ENCODE measurements around the gene SENP1. TPM values are rescaled to one million over a fixed set of nuclear protein-coding genes. Genes with fewer than 3 reads are reported as not detected.

Gene SENP1
- total RNA-seq, 1 experiment from 2014 or later, result 17.7 TPM

DNA sequence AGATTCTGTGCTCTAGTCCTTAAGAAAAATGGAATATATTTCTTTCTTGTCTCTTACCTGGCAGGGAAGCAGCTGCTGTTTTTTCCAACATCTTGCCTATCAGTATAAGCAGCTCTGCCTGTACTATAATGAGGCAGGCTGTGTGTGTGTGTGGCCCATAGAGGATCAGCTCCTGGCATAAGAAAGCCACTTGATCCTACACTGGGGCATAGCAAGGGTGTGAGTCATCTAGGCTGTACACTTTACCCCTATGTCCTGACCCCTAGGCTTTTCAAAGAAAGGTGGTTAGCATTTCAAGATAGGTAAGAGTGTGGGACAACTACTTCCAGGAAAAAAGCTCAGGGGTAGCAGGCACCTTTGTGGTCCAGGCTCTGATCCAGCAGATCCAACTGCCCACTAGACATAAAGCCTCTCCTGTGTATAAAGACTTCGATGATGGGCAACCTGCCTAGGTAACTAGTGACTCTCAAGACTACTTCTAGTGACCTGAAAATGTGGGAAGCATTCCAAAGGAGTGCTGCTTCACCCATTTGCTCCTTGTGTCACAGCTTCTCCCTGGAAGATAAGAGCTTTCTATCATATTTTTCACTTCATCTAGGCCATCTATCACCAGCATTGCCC, 4.9 kb upstream of the SENP1 start:
- Mint-ChIP-seq H3K4me1 (ENCODE audit: low read depth, unreplicated experiment) (peaks cover 11% of the 10 kb centered on the region), H3K9me3 (ENCODE audit: low read depth, unreplicated experiment) (no peaks in the 10 kb centered on the region), H3K4me3 (ENCODE audit: low read depth, unreplicated experiment) (no peak overlapping the region), H3K27me3 (ENCODE audit: unreplicated experiment) (peaks cover 21% of the 10 kb centered on the region), H3K27ac (ENCODE audit: unreplicated experiment) (no peak overlapping the region), H3K36me3 (ENCODE audit: insufficient read depth, unreplicated experiment) (peaks cover 7% of the 10 kb centered on the region)
- intact Hi-C loops (cut with micrococcal nuclease; ENCODE audit: unreplicated experiment), result no loop called here
- CTCF ChIA-PET, result interaction anchor here (0.5 kb wide), 1 partner anchor 1042 kb away, joined by 4 read pairs; no protein-coding TSS in a partner anchor
- DNase-seq, result no peak
- no TSS peak for BruUV-seq (replicated peaks)
- TF ChIP-seq, protein P1, sequence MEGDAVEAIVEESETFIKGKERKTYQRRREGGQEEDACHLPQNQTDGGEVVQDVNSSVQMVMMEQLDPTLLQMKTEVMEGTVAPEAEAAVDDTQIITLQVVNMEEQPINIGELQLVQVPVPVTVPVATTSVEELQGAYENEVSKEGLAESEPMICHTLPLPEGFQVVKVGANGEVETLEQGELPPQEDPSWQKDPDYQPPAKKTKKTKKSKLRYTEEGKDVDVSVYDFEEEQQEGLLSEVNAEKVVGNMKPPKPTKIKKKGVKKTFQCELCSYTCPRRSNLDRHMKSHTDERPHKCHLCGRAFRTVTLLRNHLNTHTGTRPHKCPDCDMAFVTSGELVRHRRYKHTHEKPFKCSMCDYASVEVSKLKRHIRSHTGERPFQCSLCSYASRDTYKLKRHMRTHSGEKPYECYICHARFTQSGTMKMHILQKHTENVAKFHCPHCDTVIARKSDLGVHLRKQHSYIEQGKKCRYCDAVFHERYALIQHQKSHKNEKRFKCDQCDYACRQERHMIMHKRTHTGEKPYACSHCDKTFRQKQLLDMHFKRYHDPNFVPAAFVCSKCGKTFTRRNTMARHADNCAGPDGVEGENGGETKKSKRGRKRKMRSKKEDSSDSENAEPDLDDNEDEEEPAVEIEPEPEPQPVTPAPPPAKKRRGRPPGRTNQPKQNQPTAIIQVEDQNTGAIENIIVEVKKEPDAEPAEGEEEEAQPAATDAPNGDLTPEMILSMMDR (IDR thresholded peaks at IDR 0.05; ENCODE audit: unreplicated experiment), result no peak

- Mint-ChIP-seq H3K9me3 (ENCODE audit: low read depth, unreplicated experiment) (no peaks in the 10 kb centered on the region), H3K36me3 (ENCODE audit: insufficient read depth, unreplicated experiment) (peaks cover 20% of the 10 kb centered on the region), H3K27ac (ENCODE audit: unreplicated experiment) (no peak overlapping the region), H3K4me3 (ENCODE audit: low read depth, unreplicated experiment) (no peak overlapping the region), H3K27me3 (ENCODE audit: unreplicated experiment) (peaks cover 7% of the 10 kb centered on the region), H3K4me1 (ENCODE audit: low read depth, unreplicated experiment) (peaks cover 16% of the 10 kb centered on the region)
- intact Hi-C loops (cut with micrococcal nuclease; ENCODE audit: unreplicated experiment), result no loop called here
- TF ChIP-seq, protein P1 (IDR thresholded peaks at IDR 0.05; ENCODE audit: unreplicated experiment), result no peak
- no TSS peak for BruUV-seq (replicated peaks)
- CTCF ChIA-PET, result no interaction called here
- DNase-seq, result no peak
Measured at GRCh38 chr12:48109424-48109823, 3.5 kb upstream of the SENP1 start.

DNA sequence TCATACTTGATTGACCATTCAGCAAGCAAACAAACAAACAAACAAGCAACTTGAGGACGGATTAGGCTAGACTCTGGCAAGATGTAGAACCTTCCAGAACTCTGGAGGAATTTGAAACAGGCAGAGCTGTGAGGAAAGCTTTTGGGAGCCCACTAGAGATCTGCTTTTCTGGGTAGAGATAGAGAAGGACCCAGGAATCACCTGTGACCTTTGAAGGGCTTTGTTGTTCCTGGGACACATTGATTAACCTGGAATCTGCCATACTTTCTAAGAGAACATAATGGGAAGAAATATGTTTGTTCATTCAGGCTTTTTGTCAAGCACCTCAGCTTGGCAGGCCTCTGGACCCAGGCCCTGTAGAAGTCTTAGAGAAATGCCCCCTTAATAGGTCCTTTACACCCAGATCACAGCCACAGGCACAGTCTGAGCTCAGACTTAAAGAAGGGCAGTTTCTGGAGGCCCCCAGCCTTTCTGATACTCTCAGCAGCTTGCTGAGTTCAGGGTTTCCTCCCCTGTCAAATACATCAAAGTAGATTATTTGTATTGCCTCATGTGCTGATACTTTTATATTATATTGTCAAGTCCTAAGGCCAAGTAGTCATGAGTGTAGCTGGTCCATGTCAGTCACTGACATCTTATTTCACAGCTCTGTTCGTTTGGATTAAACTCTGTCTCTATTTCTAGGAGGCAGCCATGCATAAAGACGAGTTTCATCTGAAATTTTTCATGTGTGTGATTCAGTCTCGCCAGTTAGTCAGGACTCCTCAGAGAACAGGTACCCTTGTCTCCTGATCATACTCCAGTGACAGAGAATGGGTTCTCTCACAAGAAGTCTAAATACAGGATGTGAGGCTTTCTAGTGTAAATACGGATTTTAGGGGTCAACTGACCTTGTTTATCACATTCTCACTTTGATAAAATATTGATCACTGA, 1.1 kb upstream of the SENP1 start:
- Mint-ChIP-seq H3K27ac (ENCODE audit: unreplicated experiment) (peak overlapping the region; percentile 98), H3K9me3 (ENCODE audit: low read depth, unreplicated experiment) (no peaks in the 10 kb centered on the region), H3K36me3 (ENCODE audit: insufficient read depth, unreplicated experiment) (peaks cover 25% of the 10 kb centered on the region), H3K27me3 (ENCODE audit: unreplicated experiment) (no peaks in the 10 kb centered on the region), H3K4me1 (ENCODE audit: low read depth, unreplicated experiment) (peaks cover 21% of the 10 kb centered on the region), H3K4me3 (ENCODE audit: low read depth, unreplicated experiment) (peak overlapping the region; percentile 98)
- TF ChIP-seq, protein P1 (IDR thresholded peaks at IDR 0.05; ENCODE audit: unreplicated experiment), result no peak
- CTCF ChIA-PET, result interaction anchor here (1.9 kb wide), 1 partner anchor 12 kb away, joined by 6 read pairs; the partner anchor contains the start of gene PFKM
- no peak for DNase-seq
- intact Hi-C loops (cut with micrococcal nuclease; ENCODE audit: unreplicated experiment), result no loop called here
- BruUV-seq (replicated peaks), result TSS peak; percentile 64

GRCh38 chr12:48105321-48105866, 485 bp downstream of the SENP1 start:
- Mint-ChIP-seq H3K27me3 (ENCODE audit: unreplicated experiment) (no peaks in the 10 kb centered on the region), H3K36me3 (ENCODE audit: insufficient read depth, unreplicated experiment) (peaks cover 25% of the 10 kb centered on the region), H3K27ac (ENCODE audit: unreplicated experiment) (peak overlapping the region; percentile 98), H3K9me3 (ENCODE audit: low read depth, unreplicated experiment) (no peaks in the 10 kb centered on the region), H3K4me1 (ENCODE audit: low read depth, unreplicated experiment) (peaks cover 21% of the 10 kb centered on the region), H3K4me3 (ENCODE audit: low read depth, unreplicated experiment) (peak overlapping the region; percentile 98)
- intact Hi-C loops (cut with micrococcal nuclease; ENCODE audit: unreplicated experiment), result no loop called here
- no peak for DNase-seq
- CTCF ChIA-PET, result interaction anchor here (0.6 to 1.9 kb wide), 2 partner anchors 9 to 14 kb away, joined by 3 to 6 read pairs; partner anchors contain the start of gene PFKM
- TF ChIP-seq, protein P1 (IDR thresholded peaks at IDR 0.05; ENCODE audit: unreplicated experiment), result no peak
- no TSS peak for BruUV-seq (replicated peaks)
